RWPE2 (cell line): ENCODE results near the gene CAPG.
A peak's percentile ranks its signal among the peaks of the same experiment; 100 is the strongest.

Source experiments
- ATAC-seq: fragments of 200-7000 bp; cut with Tn5 transposase; 3 replicates; pipeline ENCODE4 v1.9.1; 2021; ENCODE audit warnings: low read depth
- DNase-seq: peaks from one replicate; pipeline ENCODE4 v3.0.0-alpha.2; 2020; ENCODE audit warnings: low spot score
- H3K27ac ChIP-seq: fragments of 450-650 bp; 2 replicates; pipeline ENCODE4 v1.5.1; 2017; ENCODE audit warnings: mild to moderate bottlenecking; ENCODE audit not compliant: poor library complexity, severe bottlenecking
- H3K27me3 ChIP-seq: fragments of 250-450 bp; sonication (Bioruptor Pico); 2 replicates; pipeline ENCODE4 v1.5.1; 2021; ENCODE audit warnings: mild to moderate bottlenecking, moderate library complexity; ENCODE audit not compliant: insufficient read depth, poor library complexity, severe bottlenecking
- H3K36me3 ChIP-seq: fragments of 250-450 bp; sonication (Bioruptor Pico); 2 replicates; pipeline ENCODE4 v1.5.1; 2020; ENCODE audit warnings: low read depth, mild to moderate bottlenecking, moderate library complexity
- H3K4me1 ChIP-seq: fragments of 250-450 bp; sonication (Bioruptor Pico); 2 replicates; pipeline ENCODE4 v1.5.1; 2021; ENCODE audit warnings: mild to moderate bottlenecking, moderate library complexity; ENCODE audit not compliant: insufficient read depth, poor library complexity, severe bottlenecking
- H3K4me3 ChIP-seq: fragments of 250-450 bp; sonication (Bioruptor Pico); 2 replicates; pipeline ENCODE4 v1.5.1; 2021; ENCODE audit warnings: mild to moderate bottlenecking, moderate library complexity; ENCODE audit not compliant: severe bottlenecking
- H3K9me3 ChIP-seq: fragments of 250-450 bp; sonication (Bioruptor Pico); 2 replicates; pipeline ENCODE4 v1.5.1; 2021; ENCODE audit warnings: mild to moderate bottlenecking, moderate library complexity; ENCODE audit not compliant: severe bottlenecking
- CTCF ChIP-seq: fragments of 450-650 bp; IDR thresholded peaks from one replicate; pipeline ENCODE4 v1.5.1; 2017; ENCODE audit warnings: mild to moderate bottlenecking, moderate library complexity; ENCODE audit not compliant: poor library complexity, severe bottlenecking

The CAPG gene

GRCh38 chr2:85353876-85354285 is 56.3 kb downstream of the CAPG start:
- H3K4me1 ChIP-seq, result peaks cover 16% of the 10 kb centered on the region
- TF ChIP-seq CTCF, result no peak
- no peaks in the 10 kb centered on the region for H3K27me3 ChIP-seq
- peak overlapping the region; percentile 54 for H3K27ac ChIP-seq
- peak; percentile 15; the same call in 2 of the 3 replicates for ATAC-seq
- H3K9me3 ChIP-seq, result no peaks in the 10 kb centered on the region
- H3K36me3 ChIP-seq, result peaks cover 47% of the 10 kb centered on the region
- DNase-seq, result no peak
- H3K4me3 ChIP-seq, result peak overlapping the region; percentile 50

- no peak for TF ChIP-seq CTCF
- Histone ChIP-seq H3K9me3 (no peaks in the 10 kb centered on the region), H3K27me3 (no peaks in the 10 kb centered on the region), H3K27ac (no peak overlapping the region), H3K4me1 (no peaks in the 10 kb centered on the region), H3K36me3 (peaks cover 48% of the 10 kb centered on the region), H3K4me3 (no peak overlapping the region)
- DNase-seq (no peak), ATAC-seq (no peak)
Measured at GRCh38 chr2:85347599-85347998, 62.6 kb downstream of the CAPG start.
